ENCODE results near the gene VPS37C. TPM values are rescaled to one million over a fixed set of nuclear protein-coding genes. Genes with fewer than 3 reads are reported as not detected.

The VPS37C gene
- total RNA-seq, 1 donor from 2014 or later: 15.8 TPM

DNA sequence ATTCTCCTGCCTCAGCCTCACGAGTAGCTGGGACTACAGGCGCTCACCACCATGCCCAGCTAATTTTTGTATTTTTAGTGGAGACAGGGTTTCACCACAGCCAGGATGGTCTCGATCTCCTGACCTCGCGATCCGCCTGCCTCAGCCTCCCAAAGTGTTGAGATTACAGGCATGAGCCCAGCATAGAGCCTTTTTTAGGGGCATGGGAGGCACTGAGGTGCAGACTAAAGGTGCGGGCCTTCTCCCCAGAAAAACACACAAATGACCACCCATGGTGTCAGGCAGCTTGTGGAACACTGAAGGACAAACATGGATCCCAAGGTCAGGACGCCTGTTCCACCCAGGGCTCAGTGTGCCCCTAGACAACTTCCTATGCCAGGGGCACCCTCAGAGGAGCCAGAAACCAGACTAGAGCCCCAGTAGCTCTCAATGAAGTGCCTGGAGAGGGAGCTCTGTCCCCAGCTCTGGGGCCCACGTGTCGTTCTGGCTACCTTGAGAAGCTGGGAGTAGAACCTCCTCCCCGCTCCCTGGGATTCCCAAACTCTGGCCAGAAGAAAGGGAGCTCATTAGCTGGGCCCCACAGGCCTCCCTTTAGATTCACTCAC lies 80.1 kb downstream of the VPS37C start:
- TF ChIP-seq, protein P1, sequence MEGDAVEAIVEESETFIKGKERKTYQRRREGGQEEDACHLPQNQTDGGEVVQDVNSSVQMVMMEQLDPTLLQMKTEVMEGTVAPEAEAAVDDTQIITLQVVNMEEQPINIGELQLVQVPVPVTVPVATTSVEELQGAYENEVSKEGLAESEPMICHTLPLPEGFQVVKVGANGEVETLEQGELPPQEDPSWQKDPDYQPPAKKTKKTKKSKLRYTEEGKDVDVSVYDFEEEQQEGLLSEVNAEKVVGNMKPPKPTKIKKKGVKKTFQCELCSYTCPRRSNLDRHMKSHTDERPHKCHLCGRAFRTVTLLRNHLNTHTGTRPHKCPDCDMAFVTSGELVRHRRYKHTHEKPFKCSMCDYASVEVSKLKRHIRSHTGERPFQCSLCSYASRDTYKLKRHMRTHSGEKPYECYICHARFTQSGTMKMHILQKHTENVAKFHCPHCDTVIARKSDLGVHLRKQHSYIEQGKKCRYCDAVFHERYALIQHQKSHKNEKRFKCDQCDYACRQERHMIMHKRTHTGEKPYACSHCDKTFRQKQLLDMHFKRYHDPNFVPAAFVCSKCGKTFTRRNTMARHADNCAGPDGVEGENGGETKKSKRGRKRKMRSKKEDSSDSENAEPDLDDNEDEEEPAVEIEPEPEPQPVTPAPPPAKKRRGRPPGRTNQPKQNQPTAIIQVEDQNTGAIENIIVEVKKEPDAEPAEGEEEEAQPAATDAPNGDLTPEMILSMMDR (IDR thresholded peaks at IDR 0.05; ENCODE audit: borderline replicate concordance): no peak
- Histone ChIP-seq H3K4me3 (no peak overlapping the region), H3K27ac (replicated peaks) (no peak overlapping the region), H3K36me3 (no peaks in the 10 kb centered on the region), H3K9me3 (replicated peaks) (no peaks in the 10 kb centered on the region), H3K4me1 (no peaks in the 10 kb centered on the region), H3K27me3 (ENCODE audit: low read depth) (peaks cover 9% of the 10 kb centered on the region)
- intact Hi-C loops (cut with micrococcal nuclease): no loop called here
- no peak for DNase-seq

GRCh38 chr11:61080526-61080925 lies 80.7 kb downstream of the VPS37C start:
- no peak overlapping the region for H3K4me3 ChIP-seq

More at GRCh38 chr11:61080526-61080925, 80.7 kb downstream of the VPS37C start:
- no peak for DNase-seq
- peaks cover 5% of the 10 kb centered on the region for H3K4me1 ChIP-seq
- no peaks in the 10 kb centered on the region for H3K9me3 ChIP-seq (replicated peaks)
- no peak overlapping the region for H3K27ac ChIP-seq (replicated peaks)
- H3K36me3 ChIP-seq: no peaks in the 10 kb centered on the region
- intact Hi-C loops (cut with micrococcal nuclease): no loop called here
- TF ChIP-seq, protein P1 (IDR thresholded peaks at IDR 0.05; ENCODE audit: borderline replicate concordance): no peak
- H3K27me3 ChIP-seq (ENCODE audit: low read depth): peaks cover 9% of the 10 kb centered on the region

Other genes with a start within 250 kb of the VPS37C start
- 86.7 TPM for gene TMEM109, start 247.3 kb downstream of the VPS37C start, total RNA-seq
- 6.4 TPM for gene TMEM132A, start 237.0 kb downstream of the VPS37C start, total RNA-seq
- 15.4 TPM for gene SLC15A3, start 209.2 kb downstream of the VPS37C start, total RNA-seq
- gene CD6, start 189.7 kb downstream of the VPS37C start, total RNA-seq: 0.47 TPM
- gene CD5, start 58.9 kb downstream of the VPS37C start, total RNA-seq: 0.30 TPM
- gene PGA3, start 42.1 kb upstream of the VPS37C start, total RNA-seq: 0.19 TPM
- 1.3 TPM for gene PGA4, start 60.9 kb upstream of the VPS37C start, total RNA-seq
- not detected for gene PGA5, start 79.7 kb upstream of the VPS37C start, total RNA-seq
- gene VWCE, start 133.9 kb upstream of the VPS37C start, total RNA-seq: 0.77 TPM
- 128 TPM for gene DDB1, start 171.7 kb upstream of the VPS37C start, total RNA-seq
- 17.8 TPM for gene TKFC, start 171.8 kb upstream of the VPS37C start, total RNA-seq
- 10.5 TPM for gene CYB561A3, start 200.5 kb upstream of the VPS37C start, total RNA-seq
- 20.9 TPM for gene TMEM138, start 200.9 kb upstream of the VPS37C start, total RNA-seq
- gene TMEM216, start 231.2 kb upstream of the VPS37C start, total RNA-seq: 4.9 TPM